H9 (cell line): ENCODE measurements around the gene USP6. TPM values are rescaled to one million over a fixed set of nuclear protein-coding genes. Genes with fewer than 3 reads are reported as not detected.
"Not testable (repeated sequence)": the region's sequence is repeated elsewhere in the genome, so short reads cannot be mapped to it uniquely, and the experiment has no call there.

Experiments
- DNase-seq: peaks from one replicate; pipeline ENCODE4 v3.0.0-alpha.2; 2017
- H2AFZ ChIP-seq: one replicate; pipeline ENCODE4 v1.6.1; 2013; ENCODE audit warnings: mild to moderate bottlenecking, low read length, control low read depth, moderate library complexity
- H2AK5ac ChIP-seq: 2 replicates; pipeline ENCODE4 v1.6.1; 2013; ENCODE audit warnings: low read length, control low read depth, mixed read lengths; ENCODE audit not compliant: insufficient read length
- H2BK120ac ChIP-seq: one replicate; pipeline ENCODE4 v1.6.1; 2013; ENCODE audit warnings: low read depth, mild to moderate bottlenecking, low read length, control low read depth, inconsistent platforms; ENCODE audit not compliant: poor library complexity, severe bottlenecking
- H2BK12ac ChIP-seq: 2 replicates; pipeline ENCODE4 v1.6.1; 2013; ENCODE audit warnings: low read length, control low read depth, mixed read lengths, low read depth; ENCODE audit not compliant: insufficient read length
- H2BK15ac ChIP-seq: 2 replicates; pipeline ENCODE4 v1.6.1; 2013; ENCODE audit warnings: low read depth, low read length, control low read depth
- H2BK20ac ChIP-seq: one replicate; pipeline ENCODE4 v1.6.1; 2013; ENCODE audit warnings: low read depth, mild to moderate bottlenecking, low read length, control low read depth, inconsistent platforms; ENCODE audit not compliant: poor library complexity, severe bottlenecking
- H2BK5ac ChIP-seq: 2 replicates; pipeline ENCODE4 v1.6.1; 2013; ENCODE audit warnings: low read length, control low read depth, mixed read lengths; ENCODE audit not compliant: insufficient read length
- H3K14ac ChIP-seq: 2 replicates; pipeline ENCODE4 v1.6.1; 2013; ENCODE audit warnings: low read length, control low read depth; ENCODE audit not compliant: insufficient read depth
- H3K18ac ChIP-seq: 2 replicates; pipeline ENCODE4 v1.6.1; 2013; ENCODE audit warnings: low read depth, mild to moderate bottlenecking, mixed read lengths, low read length, control low read depth; ENCODE audit not compliant: insufficient read length
- H3K23ac ChIP-seq: 2 replicates; pipeline ENCODE4 v1.6.1; 2013; ENCODE audit warnings: low read length, control low read depth, mixed read lengths, low read depth; ENCODE audit not compliant: insufficient read length
- H3K23me2 ChIP-seq: 2 replicates; pipeline ENCODE4 v1.6.1; 2013; ENCODE audit warnings: low read depth, mild to moderate bottlenecking, mixed read lengths, low read length, control low read depth; ENCODE audit not compliant: insufficient read length, poor library complexity, severe bottlenecking
- H3K27ac ChIP-seq: 2 replicates; pipeline ENCODE4 v1.5.1; 2013; ENCODE audit warnings: low read length, control low read depth, mixed read lengths, low read depth; ENCODE audit not compliant: insufficient read length
- H3K27me3 ChIP-seq: 2 replicates; pipeline ENCODE4 v1.6.1; 2013; ENCODE audit warnings: low read length, control low read depth, inconsistent platforms; ENCODE audit not compliant: insufficient read depth
- H3K4ac ChIP-seq: 2 replicates; pipeline ENCODE4 v1.6.1; 2013; ENCODE audit warnings: low read depth, mild to moderate bottlenecking, control low read depth, inconsistent platforms, low read length, moderate library complexity
- H3K4me1 ChIP-seq: 2 replicates; pipeline ENCODE4 v1.6.1; 2013; ENCODE audit warnings: low read length, control low read depth, inconsistent platforms; ENCODE audit not compliant: insufficient read depth
- H3K4me2 ChIP-seq: 2 replicates; pipeline ENCODE4 v1.6.1; 2013; ENCODE audit warnings: low read length, control low read depth, mixed read lengths; ENCODE audit not compliant: insufficient read length, insufficient read depth
- H3K56ac ChIP-seq: 2 replicates; pipeline ENCODE4 v1.6.1; 2013; ENCODE audit warnings: low read depth, mild to moderate bottlenecking, mixed read lengths, low read length, control low read depth; ENCODE audit not compliant: insufficient read length
- H3K79me1 ChIP-seq: 2 replicates; pipeline ENCODE4 v1.6.1; 2013; ENCODE audit warnings: low read depth, mild to moderate bottlenecking, moderate library complexity, low read length, control low read depth, inconsistent platforms; ENCODE audit not compliant: insufficient read depth, poor library complexity, severe bottlenecking
- H3K79me2 ChIP-seq: 2 replicates; pipeline ENCODE4 v1.6.1; 2013; ENCODE audit warnings: low read length, control low read depth, inconsistent platforms; ENCODE audit not compliant: insufficient read depth
- H3K9ac ChIP-seq: 2 replicates; pipeline ENCODE4 v1.6.1; 2013; ENCODE audit warnings: low read length, control low read depth, mixed read lengths; ENCODE audit not compliant: insufficient read length; ENCODE audit errors: extremely low read depth
- H3K9me3 ChIP-seq: one replicate; pipeline ENCODE4 v1.6.1; 2013; ENCODE audit warnings: low read depth, low read length, inconsistent platforms; ENCODE audit not compliant: control insufficient read depth
- H3T11ph ChIP-seq: one replicate; pipeline ENCODE4 v1.6.1; 2013; ENCODE audit warnings: mild to moderate bottlenecking, low read length, control low read depth, inconsistent platforms
- H4K20me1 ChIP-seq: one replicate; pipeline ENCODE4 v1.6.1; 2013; ENCODE audit not compliant: control insufficient read depth, insufficient read length, insufficient read depth
- H4K5ac ChIP-seq: 2 replicates; pipeline ENCODE4 v1.6.1; 2013; ENCODE audit warnings: low read depth, mild to moderate bottlenecking, mixed read lengths, low read length, control low read depth; ENCODE audit not compliant: insufficient read length
- H4K8ac ChIP-seq: replicated peaks from 2 replicates; pipeline ENCODE4 v1.6.1; 2013; ENCODE audit warnings: low read length, control low read depth, mixed read lengths, low read depth; ENCODE audit not compliant: insufficient read length
- H4K91ac ChIP-seq: 2 replicates; pipeline ENCODE4 v1.6.1; 2013; ENCODE audit warnings: low read depth, mild to moderate bottlenecking, moderate library complexity, mixed read lengths, low read length, control low read depth; ENCODE audit not compliant: insufficient read length
- H3K27ac Mint-ChIP-seq, 3 experiments: 2 replicates in 2 of 3; 3 replicates in 1 of 3; pipeline ENCODE4 v1.8.0; 2020 to 2021; ENCODE audit warnings: mixed read lengths in 3 of 3, mild to moderate bottlenecking in 1 of 3, moderate library complexity in 1 of 3
- H3K27me3 Mint-ChIP-seq: 2 replicates; pipeline ENCODE4 v1.8.0; 2021; ENCODE audit warnings: low read depth, mild to moderate bottlenecking, moderate library complexity, mixed read lengths
- H3K36me3 Mint-ChIP-seq, 3 experiments: 2 replicates in 2 of 3; 3 replicates in 1 of 3; pipeline ENCODE4 v1.8.0; 2020 to 2021; ENCODE audit warnings: low read depth in 3 of 3, mixed read lengths in 3 of 3; ENCODE audit not compliant: insufficient read depth in 1 of 3
- H3K4me1 Mint-ChIP-seq, 2 experiments: 2 replicates each; pipeline ENCODE4 v1.8.0; 2020; ENCODE audit warnings: mixed read lengths in 2 of 2
- H3K4me3 Mint-ChIP-seq, 2 experiments: 2 replicates in 1 of 2; 3 replicates in 1 of 2; pipeline ENCODE4 v1.8.0; 2020 to 2021; ENCODE audit warnings: mild to moderate bottlenecking in 2 of 2, mixed read lengths in 2 of 2, moderate library complexity in 1 of 2
- H3K9me3 Mint-ChIP-seq, 2 experiments: 2 replicates in 1 of 2; 3 replicates in 1 of 2; pipeline ENCODE4 v1.8.0; 2020; ENCODE audit warnings: mild to moderate bottlenecking in 2 of 2, mixed read lengths in 2 of 2, moderate library complexity in 1 of 2
- CTCF ChIP-seq: fragments of 200-600 bp; sonication (generic); conservative IDR thresholded peaks from 3 replicates; pipeline ENCODE4 v1.8.0; 2021; ENCODE audit warnings: antibody characterized with exemption, mild to moderate bottlenecking
- WGBS: extraction: QIAGEN DNeasy Blood & Tissue Kit; methylation state at CpG from one replicate; pipeline ENCODE4 v1.1.7; 2013; ENCODE audit warnings: missing lambda C conversion rate, low lambda C conversion rate, mixed read lengths; ENCODE audit not compliant: insufficient read length; ENCODE audit errors: extremely low coverage; 5-methylcytosine and 5-hydroxymethylcytosine counted together
- total RNA-seq: library from RNA; stranded (reverse); gene quantifications from 2 replicates; pipeline ENCODE4 v1.2.1, GENCODE V29; 2021

The USP6 gene
- total RNA-seq, 1 experiment from 2014 or later: 0.17 TPM

DNA sequence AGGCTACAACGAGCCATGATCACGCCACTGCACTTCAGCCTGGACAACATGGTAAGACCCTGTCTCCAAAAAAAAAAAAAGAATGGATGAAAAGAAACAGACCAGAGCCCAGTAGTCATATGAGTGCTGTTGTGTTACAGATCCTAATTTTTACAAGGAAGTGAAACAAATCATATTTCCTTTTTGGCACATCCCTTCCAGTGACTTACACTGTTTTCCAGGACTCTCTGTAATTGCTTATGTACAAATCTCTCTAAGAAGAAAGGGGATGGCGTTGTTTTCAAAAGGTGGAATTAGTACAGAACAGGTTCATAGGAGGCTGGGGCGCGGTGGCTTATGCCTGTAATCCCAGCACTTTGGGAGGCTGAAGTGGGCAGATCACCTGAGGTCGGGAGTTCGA is 95.6 kb downstream of the USP6 start:
- Histone ChIP-seq H3K9me3 (no peaks in the 10 kb centered on the region), H4K20me1 (no peaks in the 10 kb centered on the region), H3K9ac (no peak overlapping the region), H3K23me2 (no peaks in the 10 kb centered on the region), H3K4me1 (no peaks in the 10 kb centered on the region), H2BK20ac (no peak overlapping the region), H2AK5ac (no peak overlapping the region), H3K79me2 (no peaks in the 10 kb centered on the region), H3K56ac (no peak overlapping the region), H2BK5ac (no peak overlapping the region), H2AFZ (no peak overlapping the region), H3K14ac (no peak overlapping the region), H3T11ph (no peak overlapping the region), H3K79me1 (no peaks in the 10 kb centered on the region), H4K5ac (no peak overlapping the region), H3K18ac (no peak overlapping the region), H3K23ac (no peak overlapping the region), H3K4me2 (no peak overlapping the region), H2BK120ac (no peak overlapping the region), H4K91ac (no peak overlapping the region), H2BK15ac (no peak overlapping the region), H3K27ac (no peak overlapping the region), H3K27me3 (no peaks in the 10 kb centered on the region; the same call in 1 of the 2 replicates), H4K8ac (no peak overlapping the region), H3K4ac (no peak overlapping the region), H2BK12ac (no peak overlapping the region)
- DNase-seq: no peak
- H3K9me3 Mint-ChIP-seq: no peaks in the 10 kb centered on the region
- H3K36me3 Mint-ChIP-seq: no peaks in the 10 kb centered on the region; a peak in 1 of 7 replicates
- no peak for TF ChIP-seq CTCF
- WGBS: no CpG with 5 or more reads among the region's 7 CpGs
- H3K27ac Mint-ChIP-seq: no peak overlapping the region
- H3K27me3 Mint-ChIP-seq: peaks cover 2% of the 10 kb centered on the region
- no peaks in the 10 kb centered on the region for H3K4me1 Mint-ChIP-seq
- H3K4me3 Mint-ChIP-seq: no peak overlapping the region

DNA sequence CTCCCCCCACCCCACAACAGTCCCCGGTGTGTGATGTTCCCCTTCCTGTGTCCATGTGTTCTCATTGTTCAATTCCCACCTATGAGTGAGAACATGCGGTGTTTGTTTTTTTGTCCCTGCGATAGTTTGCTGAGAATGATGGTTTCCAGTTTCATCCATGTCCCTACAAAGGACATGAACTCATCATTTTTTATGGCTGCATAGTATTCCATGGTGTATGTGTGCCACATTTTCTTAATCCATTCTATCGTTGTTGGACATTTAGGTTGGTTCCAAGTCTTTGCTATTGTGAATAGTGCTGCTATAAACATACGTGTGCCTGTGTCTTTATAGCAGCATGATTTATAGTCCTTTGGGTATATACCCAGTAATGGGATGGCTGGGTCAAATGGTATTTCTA is 101.7 kb downstream of the USP6 start:
- no CpG with 5 or more reads among the region's 5 CpGs for WGBS
- H3K27me3 Mint-ChIP-seq, H4K91ac ChIP-seq, H3K18ac ChIP-seq, H2BK12ac ChIP-seq, H3K9me3 Mint-ChIP-seq, H3K56ac ChIP-seq, H4K5ac ChIP-seq, H3K4ac ChIP-seq, H4K8ac ChIP-seq, H2BK5ac ChIP-seq, H2BK120ac ChIP-seq, H3K27ac Mint-ChIP-seq, H3T11ph ChIP-seq, H3K23me2 ChIP-seq, DNase-seq, H3K27ac ChIP-seq, H3K27me3 ChIP-seq, H2BK15ac ChIP-seq, H3K79me2 ChIP-seq, H3K36me3 Mint-ChIP-seq, H3K23ac ChIP-seq, H3K4me1 ChIP-seq, H3K4me1 Mint-ChIP-seq, H3K9ac ChIP-seq, H3K9me3 ChIP-seq, H2AFZ ChIP-seq, H3K4me3 Mint-ChIP-seq, H3K14ac ChIP-seq, H3K79me1 ChIP-seq, H2BK20ac ChIP-seq, H3K4me2 ChIP-seq, H4K20me1 ChIP-seq, H2AK5ac ChIP-seq: not testable (repeated sequence)
